Lung (tissue), 12 donors: ENCODE results near the gene ENTREP1. TPM values are rescaled to one million over a fixed set of nuclear protein-coding genes. Genes with fewer than 3 reads are reported as not detected.

ENCODE experiments used
- ATAC-seq: fragments of 200-7000 bp; cut with Tn5 transposase; one replicate; pipeline ENCODE4 v1.9.1; 2020; ENCODE audit warnings: moderate number of reproducible peaks; ENCODE audit not compliant: insufficient read depth, low FRiP score
- DNase-seq, 3 donors: peaks; one replicate each; pipeline ENCODE4 v3.0.0-alpha.2; 2013 to 2017
- H3K27ac ChIP-seq, 2 donors: one replicate each; pipeline ENCODE4 v1.5.1; 2013; ENCODE audit warnings: mild to moderate bottlenecking in 2 of 2, moderate library complexity in 2 of 2, control low read depth in 1 of 2, inconsistent platforms in 1 of 2, low read depth in 1 of 2, low read length in 1 of 2
- H3K27me3 ChIP-seq, 3 donors: one replicate each; pipeline ENCODE4 v1.5.1; 2013; ENCODE audit warnings: low read length in 2 of 3; ENCODE audit not compliant: control insufficient read depth in 3 of 3, insufficient read depth in 3 of 3
- H3K36me3 ChIP-seq, 4 donors: one replicate each; pipeline ENCODE4 v1.5.1; 2013; ENCODE audit warnings: low read length in 4 of 4, mild to moderate bottlenecking in 1 of 4, moderate library complexity in 1 of 4; ENCODE audit not compliant: control insufficient read depth in 4 of 4, insufficient read depth in 4 of 4
- H3K4me1 ChIP-seq, 5 donors: one replicate each; pipeline ENCODE4 v1.5.1; 2013; ENCODE audit warnings: low read length in 5 of 5, mild to moderate bottlenecking in 2 of 5, moderate library complexity in 1 of 5; ENCODE audit not compliant: control insufficient read depth in 5 of 5, insufficient read depth in 5 of 5
- H3K4me3 ChIP-seq: one replicate; pipeline ENCODE4 v1.5.1; 2013; ENCODE audit warnings: mild to moderate bottlenecking, control low read depth, moderate library complexity
- H3K9ac ChIP-seq, 2 donors: one replicate each; pipeline ENCODE4 v1.5.1; 2013; ENCODE audit warnings: low read length in 2 of 2, control low read depth in 1 of 2; ENCODE audit not compliant: insufficient read depth in 1 of 2
- H3K9me3 ChIP-seq, 4 donors: one replicate each; pipeline ENCODE4 v1.5.1; 2013; ENCODE audit warnings: low read length in 3 of 4, mild to moderate bottlenecking in 1 of 4, moderate library complexity in 1 of 4; ENCODE audit not compliant: control insufficient read depth in 4 of 4, insufficient read depth in 3 of 4
- WGBS, 2 donors: extraction: QIAGEN DNeasy Blood & Tissue Kit; methylation state at CpG; one replicate each; pipeline ENCODE4 v1.1.7; 2013; 5-methylcytosine and 5-hydroxymethylcytosine counted together
- polyA plus RNA-seq, 2 donors: library from polyadenylated mRNA; stranded (reverse); fragments of 200-250 nt; gene quantifications; one replicate each; pipeline ENCODE4 v1.2.1, GENCODE V29; 2013
- total RNA-seq, 2 donors: library from RNA; depleted of rRNA in 1 of 2; stranded (reverse); fragments of >200 nt in 1 of 2; gene quantifications; one replicate each; pipeline ENCODE4 v1.2.1, GENCODE V29; 2014 to 2021
- TF ChIP-seq, protein P1 (sequence below): IDR thresholded peaks from 2 replicates; pipeline ENCODE4 v1.5.1; 2012; ENCODE audit warnings: mild to moderate bottlenecking; ENCODE audit errors: control extremely low read depth, extremely low read depth
- donor health status: control.
- donor health status: control.
- donor health status: Bipolar disorder and iron deficiency.
- donor health status: healthy.
- donor health status: DM: yes; HTN: yes; CAD: no.

ENTREP1 gene
- total and polyA plus RNA-seq, 4 donors = 3.7 to 47.9 (median 18.3) TPM

DNA sequence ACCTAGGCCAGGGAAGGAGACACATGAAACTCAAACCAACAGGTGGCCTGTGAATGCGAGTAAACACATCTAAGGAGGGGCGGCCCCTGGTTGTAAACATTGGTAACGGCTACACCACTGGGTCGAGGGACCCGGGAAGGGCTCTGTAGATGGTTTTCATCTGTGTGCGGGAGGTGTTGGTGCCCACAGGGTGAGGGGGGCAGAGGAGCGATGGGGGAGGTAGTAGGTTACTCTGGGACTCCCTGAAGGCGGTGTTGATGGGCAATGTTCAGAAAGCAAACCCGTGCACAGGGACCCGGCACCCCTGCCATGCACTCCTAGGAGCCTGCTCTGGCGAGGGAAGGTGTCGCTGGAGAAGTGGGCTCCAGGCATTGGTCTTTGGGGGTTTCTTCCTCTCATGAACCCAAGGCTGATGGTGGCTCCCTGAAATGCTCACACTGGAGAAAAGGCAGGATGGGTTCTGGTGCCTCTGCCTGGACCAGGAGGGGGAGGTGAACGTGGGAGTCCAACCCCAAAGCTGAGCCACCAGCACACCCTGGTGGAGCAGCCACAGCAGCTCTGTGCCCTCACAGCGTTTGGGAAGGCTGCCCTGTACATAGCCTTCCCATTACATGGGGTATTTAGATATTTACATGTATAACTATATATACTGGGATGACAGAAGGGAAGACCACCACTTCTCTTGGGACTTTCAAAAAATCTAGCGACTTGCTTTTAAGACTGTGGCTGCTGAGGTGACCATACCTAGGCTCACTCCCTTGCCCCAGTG is 103.2 kb downstream of the ENTREP1 start:
- Histone ChIP-seq H3K36me3 (peaks cover 0 to 5% (median 2%) of the 10 kb centered on the region in 4 donors), H3K9ac (no peak overlapping the region), H3K9me3 (peaks cover 0 to 1% (median 0%) of the 10 kb centered on the region in 4 donors), H3K4me3 (no peak overlapping the region), H3K27me3 (no peaks in the 10 kb centered on the region), H3K4me1 (no peaks in the 10 kb centered on the region), H3K27ac (no peak overlapping the region)
- no peak for ATAC-seq
- DNase-seq = no peak
- TF ChIP-seq, protein P1, sequence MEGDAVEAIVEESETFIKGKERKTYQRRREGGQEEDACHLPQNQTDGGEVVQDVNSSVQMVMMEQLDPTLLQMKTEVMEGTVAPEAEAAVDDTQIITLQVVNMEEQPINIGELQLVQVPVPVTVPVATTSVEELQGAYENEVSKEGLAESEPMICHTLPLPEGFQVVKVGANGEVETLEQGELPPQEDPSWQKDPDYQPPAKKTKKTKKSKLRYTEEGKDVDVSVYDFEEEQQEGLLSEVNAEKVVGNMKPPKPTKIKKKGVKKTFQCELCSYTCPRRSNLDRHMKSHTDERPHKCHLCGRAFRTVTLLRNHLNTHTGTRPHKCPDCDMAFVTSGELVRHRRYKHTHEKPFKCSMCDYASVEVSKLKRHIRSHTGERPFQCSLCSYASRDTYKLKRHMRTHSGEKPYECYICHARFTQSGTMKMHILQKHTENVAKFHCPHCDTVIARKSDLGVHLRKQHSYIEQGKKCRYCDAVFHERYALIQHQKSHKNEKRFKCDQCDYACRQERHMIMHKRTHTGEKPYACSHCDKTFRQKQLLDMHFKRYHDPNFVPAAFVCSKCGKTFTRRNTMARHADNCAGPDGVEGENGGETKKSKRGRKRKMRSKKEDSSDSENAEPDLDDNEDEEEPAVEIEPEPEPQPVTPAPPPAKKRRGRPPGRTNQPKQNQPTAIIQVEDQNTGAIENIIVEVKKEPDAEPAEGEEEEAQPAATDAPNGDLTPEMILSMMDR = no peak
- WGBS, 2 donors = 89 to 94% methylated on average over 15 of the region's 15 CpGs

DNA sequence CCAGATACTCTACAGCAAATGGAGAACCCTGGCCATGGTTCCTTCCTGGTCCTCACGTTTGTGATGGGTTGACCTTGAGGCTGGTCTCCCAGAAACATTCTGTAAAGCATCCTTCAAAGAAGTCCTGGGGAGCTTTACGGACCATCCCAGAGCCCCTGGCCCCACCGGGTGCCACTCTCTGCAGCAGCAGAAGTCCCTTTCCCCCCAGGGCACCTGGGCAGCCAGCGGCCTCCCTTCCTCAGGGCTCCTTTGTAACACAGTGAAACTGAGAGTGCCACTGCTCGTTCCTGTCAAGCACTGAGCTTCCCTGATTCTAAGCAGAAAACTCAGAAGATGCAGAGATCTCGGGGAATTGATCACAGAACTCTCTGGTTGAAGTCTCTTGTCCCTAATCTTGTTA is 104.3 kb downstream of the ENTREP1 start:
- no peaks in the 10 kb centered on the region for H3K4me1 ChIP-seq
- H3K9me3 ChIP-seq = peaks cover 0 to 1% (median 0%) of the 10 kb centered on the region in 4 donors
- peaks cover 0 to 5% (median 2%) of the 10 kb centered on the region in 4 donors for H3K36me3 ChIP-seq
- no peak overlapping the region for H3K9ac ChIP-seq
- DNase-seq (no peak), ATAC-seq (no peak)
- H3K4me3 ChIP-seq = no peak overlapping the region
- H3K27ac ChIP-seq = no peak overlapping the region
- 84 to 87% methylated on average over 6 of the region's 6 CpGs for WGBS, 2 donors
- no peaks in the 10 kb centered on the region for H3K27me3 ChIP-seq
- TF ChIP-seq, protein P1 = no peak

DNA sequence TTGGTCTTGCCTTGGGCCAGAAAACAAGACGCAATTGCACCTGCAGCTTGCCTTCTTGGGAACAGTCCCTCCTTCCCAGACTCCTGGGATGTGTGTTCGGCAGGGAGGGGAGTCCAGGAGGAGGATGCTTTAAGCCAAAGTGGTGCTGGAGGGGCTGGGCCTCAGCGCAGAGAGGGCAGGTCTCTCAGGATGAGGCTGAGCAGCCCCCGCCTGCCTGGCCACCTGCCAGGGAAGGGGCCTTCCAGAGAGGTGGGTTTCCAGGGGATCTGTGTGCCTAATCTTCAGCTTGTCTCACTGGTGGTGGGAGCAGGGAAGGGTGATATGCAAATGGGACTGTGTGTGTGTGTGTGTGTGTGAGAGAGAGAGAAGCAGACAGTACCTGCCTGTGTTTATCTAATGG is 105.2 kb downstream of the ENTREP1 start:
- no peak for ATAC-seq
- no peak for DNase-seq
- H3K9ac ChIP-seq = no peak overlapping the region
- TF ChIP-seq, protein P1 = no peak
- H3K4me1 ChIP-seq = no peaks in the 10 kb centered on the region
- WGBS, 2 donors = 86 to 92% methylated on average over 4 of the region's 4 CpGs
- peaks cover 0 to 5% (median 2%) of the 10 kb centered on the region in 4 donors for H3K36me3 ChIP-seq
- no peak overlapping the region for H3K4me3 ChIP-seq
- H3K27ac ChIP-seq = no peak overlapping the region
- H3K9me3 ChIP-seq = peaks cover 0 to 1% (median 0%) of the 10 kb centered on the region in 4 donors
- H3K27me3 ChIP-seq = no peaks in the 10 kb centered on the region
